ENCODE measurements around the gene DIS3L2.

- TF ChIP-seq POLR2A (IDR thresholded peaks at IDR 0.05) = no peak
- no peak for TF ChIP-seq CTCF (IDR thresholded peaks at IDR 0.05)
- TF ChIP-seq EP300 (IDR thresholded peaks at IDR 0.05) = no peak
- TF ChIP-seq POLR2AphosphoS5 (IDR thresholded peaks at IDR 0.05) = no peak
These were observed 254.5 kb downstream of the DIS3L2 start for GRCh38 chr2:232216028-232216427.
